HCT116 (cell line): Measurements from ENCODE around the gene ZGPAT. TPM values are rescaled to one million over a fixed set of nuclear protein-coding genes. Genes with fewer than 3 reads are reported as not detected.
A peak's percentile ranks its signal among the peaks of the same experiment; 100 is the strongest.

Source experiments
- ATAC-seq: fragments of 200-7000 bp; cut with Tn5 transposase; 2 replicates; pipeline ENCODE4 v1.9.1; 2020; ENCODE audit warnings: mild to moderate bottlenecking, moderate library complexity
- BruUV-seq: library from RNA; stranded (reverse); fragments of 400-500 nt; replicated peaks from 2 replicates; lab custom pipeline; 2021; lab: Mats Ljungman, UMichigan
- CTCF ChIA-PET: fragments of 300-600 bp; sonication (Branson Sonifier 250); formaldehyde crosslinking; loops from one replicate; lab custom pipeline; 2021; ENCODE audit warnings: antibody characterized with exemption; lab: Charles Lee
- POLR2A ChIA-PET: fragments of 300-600, 350-600 bp; sonication (Branson Sonifier 250); formaldehyde crosslinking; loops from one replicate; lab custom pipeline; 2021; ENCODE audit warnings: antibody characterized with exemption; lab: Charles Lee
- RAD21 ChIA-PET, 2 experiments: fragments of 300-600 bp; sonication (Branson Sonifier 250); formaldehyde crosslinking; loops; one replicate each; lab custom pipeline; 2023; ENCODE audit warnings: low total read pairs in 2 of 2; ENCODE audit not compliant: uncharacterized antibody in 2 of 2, unreplicated experiment in 2 of 2, low non-redundant PET in 1 of 2; lab: Charles Lee
- DNase-seq: peaks from one replicate; pipeline ENCODE4 v3.0.0-alpha.2; 2010; ENCODE audit warnings: low read depth, low spot score
- H2AFZ ChIP-seq: fragments of 200-600 bp; shearing (Covaris generic), sonication (generic); 2 replicates; pipeline ENCODE4 v1.6.1; 2017; ENCODE audit warnings: low read depth, mixed run types, mixed read lengths, antibody characterized with exemption, low read length; ENCODE audit not compliant: poor library complexity, severe bottlenecking
- H3K27ac ChIP-seq: 2 replicates; pipeline ENCODE4 v1.5.1; 2012; ENCODE audit warnings: low read depth, low read length
- H3K27me3 ChIP-seq: fragments of 200-600 bp; sonication (generic); 2 replicates; pipeline ENCODE4 v1.6.1; 2016; ENCODE audit warnings: mixed run types, low read length, mixed read lengths; ENCODE audit not compliant: insufficient read depth
- H3K36me3 ChIP-seq, 2 experiments: fragments of 200-500 bp in 1 of 2; fragments of 200-600 bp in 1 of 2; sonication (Bioruptor generic) in 1 of 2; sonication (generic) in 1 of 2; 2 replicates each; pipeline versions ENCODE4 v1.5.1 to v1.6.1; 2014 to 2016; ENCODE audit warnings: low read length in 2 of 2, inconsistent platforms in 1 of 2, mixed read lengths in 1 of 2, mixed run types in 1 of 2; ENCODE audit not compliant: insufficient read depth in 2 of 2, control insufficient read depth in 1 of 2
- H3K4me1 ChIP-seq, 2 experiments: fragments of 200-600 bp in 1 of 2; sonication (generic) in 1 of 2; 2 replicates each; pipeline versions ENCODE4 v1.5.1 to v1.6.1; 2012 to 2017; ENCODE audit warnings: low read length in 2 of 2, inconsistent platforms in 1 of 2, mild to moderate bottlenecking in 1 of 2, mixed read lengths in 1 of 2, mixed run types in 1 of 2, moderate library complexity in 1 of 2; ENCODE audit not compliant: insufficient read depth in 2 of 2, control insufficient read depth in 1 of 2
- H3K4me2 ChIP-seq: fragments of 200-600 bp; sonication (generic); 2 replicates; pipeline ENCODE4 v1.6.1; 2017; ENCODE audit warnings: mixed run types, low read length, mixed read lengths
- H3K4me3 ChIP-seq, 2 experiments: fragments of 200-600 bp in 1 of 2; sonication (generic) in 1 of 2; replicated peaks in 1 of 2; 2 replicates each; pipeline ENCODE4 v1.5.1; 2011 to 2016; ENCODE audit warnings: low read length in 2 of 2, control low read depth in 1 of 2, low read depth in 1 of 2, mild to moderate bottlenecking in 1 of 2, mixed read lengths in 1 of 2, mixed run types in 1 of 2
- H3K79me2 ChIP-seq: fragments of 200-600 bp; sonication (generic); 2 replicates; pipeline ENCODE4 v1.6.1; 2017; ENCODE audit warnings: mild to moderate bottlenecking, mixed run types, low read length, moderate library complexity, mixed read lengths; ENCODE audit not compliant: insufficient read depth
- H3K9ac ChIP-seq: fragments of 200-600 bp; sonication (generic); 2 replicates; pipeline ENCODE4 v1.6.1; 2016; ENCODE audit warnings: low read length, mixed read lengths
- H3K9me2 ChIP-seq: fragments of 200-600 bp; sonication (generic), shearing (Covaris generic); 2 replicates; pipeline ENCODE4 v1.6.1; 2017; ENCODE audit warnings: mixed run types, mild to moderate bottlenecking, moderate library complexity; ENCODE audit not compliant: insufficient read depth
- H3K9me3 ChIP-seq, 2 experiments: fragments of 200-500 bp in 1 of 2; fragments of 200-600 bp in 1 of 2; sonication (Bioruptor generic) in 1 of 2; sonication (generic) in 1 of 2; 2 replicates each; pipeline ENCODE4 v1.6.1; 2014 to 2017; ENCODE audit warnings: low read length in 2 of 2, mixed read lengths in 2 of 2, inconsistent platforms in 1 of 2, low read depth in 1 of 2, mild to moderate bottlenecking in 1 of 2, mixed run types in 1 of 2, moderate library complexity in 1 of 2; ENCODE audit not compliant: control insufficient read depth in 1 of 2, insufficient read depth in 1 of 2
- H4K20me1 ChIP-seq: fragments of 200-600 bp; sonication (generic), shearing (Covaris generic); 2 replicates; pipeline ENCODE4 v1.6.1; 2017; ENCODE audit warnings: mixed run types, mild to moderate bottlenecking, moderate library complexity; ENCODE audit not compliant: insufficient read depth
- CTCF ChIP-seq, 3 experiments: fragments of 200-600 bp in 1 of 3; sonication (generic) in 1 of 3; IDR thresholded peaks in 2 of 3; conservative IDR thresholded peaks in 1 of 3; 2 replicates each; pipeline ENCODE4 v1.5.1; 2012 to 2017; ENCODE audit warnings: low read depth in 2 of 3, low read length in 2 of 3, antibody characterized with exemption in 1 of 3, borderline replicate concordance in 1 of 3, control low read depth in 1 of 3, mild to moderate bottlenecking in 1 of 3, mixed read lengths in 1 of 3, mixed run types in 1 of 3, moderate library complexity in 1 of 3; ENCODE audit not compliant: insufficient read depth in 1 of 3
- RAD21 ChIP-seq: IDR thresholded peaks from 2 replicates; pipeline ENCODE4 v1.6.1; 2012; ENCODE audit warnings: low read depth, mild to moderate bottlenecking
- REST ChIP-seq: IDR thresholded peaks from 2 replicates; pipeline ENCODE4 v1.6.1; 2012; ENCODE audit warnings: low read depth
- intact Hi-C: fragments of 100-400 bp; cut with micrococcal nuclease; formaldehyde crosslinking; loops from 2 replicates; pipeline ENCODE4 v1.10.0; 2022
- total RNA-seq: library from RNA; stranded (reverse); gene quantifications from one replicate; pipeline ENCODE4 v1.2.1, GENCODE V29; 2021; ENCODE audit not compliant: unreplicated experiment

Gene ZGPAT
- total RNA-seq, 1 experiment from 2014 or later, result 30.6 TPM

- intact Hi-C loops, result loop anchor here (10.0 kb wide), 1 partner anchor 193 kb away; the partner anchor contains the start of gene SAMD10
- Histone ChIP-seq H3K9ac (peak overlapping the region; percentile 35), H3K4me2 (peak overlapping the region; percentile 60), H3K4me3 (no peak overlapping the region), H3K36me3 (no peaks in the 10 kb centered on the region), H3K9me3 (no peaks in the 10 kb centered on the region), H4K20me1 (no peaks in the 10 kb centered on the region), H3K4me1 (peaks cover 29 to 36% of the 10 kb centered on the region in 2 experiments), H3K27me3 (no peaks in the 10 kb centered on the region), H3K27ac (peak overlapping the region; percentile 52), H2AFZ (no peak overlapping the region), H3K79me2 (no peaks in the 10 kb centered on the region), H3K9me2 (no peaks in the 10 kb centered on the region)
- RAD21 ChIA-PET, result no interaction called here
- ATAC-seq (peak; percentile 88), DNase-seq (peak; percentile 63)
- CTCF ChIA-PET, result no interaction called here
- no TSS peak for BruUV-seq
- POLR2A ChIA-PET, result no interaction called here
- no peak for TF ChIP-seq REST
- TF ChIP-seq RAD21, result peak; percentile 40
- peak; percentile 39 to 48 (median 46); a peak in 5 of 6 replicates for TF ChIP-seq CTCF (IDR thresholded peaks at IDR 0.05 in 2 of 3, conservative IDR thresholded peaks at IDR 0.05 in 1 of 3; ENCODE audit: borderline replicate concordance in 1 of 3, insufficient read depth in 1 of 3, low read depth in 2 of 3, low read length in 2 of 3)
Observed at GRCh38 chr20:63782051-63782471, 74.2 kb downstream of the ZGPAT start.
